LNCAP (cell line): ENCODE measurements around the gene PDE4D.

Source experiments
- CTCF ChIP-seq: fragments of 450-650 bp; IDR thresholded peaks from 2 replicates; pipeline ENCODE4 v1.5.1; 2017; ENCODE audit warnings: mild to moderate bottlenecking

Gene PDE4D

GRCh38 chr5:59528202-59528862 is 365.2 kb downstream of the PDE4D start:
- TF ChIP-seq CTCF = no peak

- TF ChIP-seq CTCF = no peak
Measured at GRCh38 chr5:59525957-59526356, 367.6 kb downstream of the PDE4D start.

GRCh38 chr5:59525311-59525710 is 368.2 kb downstream of the PDE4D start:
- TF ChIP-seq CTCF = no peak

- TF ChIP-seq CTCF = no peak
Measured at GRCh38 chr5:59522201-59522831, 371.2 kb downstream of the PDE4D start.

- no peak for TF ChIP-seq CTCF
Measured at GRCh38 chr5:59521476-59521875, 372.1 kb downstream of the PDE4D start.

GRCh38 chr5:59519338-59519737 is 374.2 kb downstream of the PDE4D start:
- no peak for TF ChIP-seq CTCF

- no peak for TF ChIP-seq CTCF
Measured at GRCh38 chr5:59517926-59518585, 375.5 kb downstream of the PDE4D start.
